AG04450 (cell line): ENCODE measurements around the gene SCAF4. TPM values are rescaled to one million over a fixed set of nuclear protein-coding genes. Genes with fewer than 3 reads are reported as not detected.
"Not testable (repeated sequence)": the region's sequence is repeated elsewhere in the genome, so short reads cannot be mapped to it uniquely, and the experiment has no call there.

ENCODE experiments used
- CTCF ChIA-PET: fragments of 300-600, 350-600 bp; formaldehyde crosslinking; extraction: SDS; loops from one replicate; lab custom pipeline; 2022; ENCODE audit warnings: antibody characterized with exemption, inconsistent platforms; lab: Charles Lee
- POLR2A ChIA-PET: fragments of 350-600 bp; formaldehyde crosslinking; extraction: SDS; loops from one replicate; lab custom pipeline; 2021; ENCODE audit warnings: antibody characterized with exemption, inconsistent platforms; lab: Yijun Ruan, JAX
- DNase-seq: peaks from one replicate; pipeline ENCODE4 v3.0.0-alpha.2; 2011; ENCODE audit warnings: low read depth, low spot score
- H3K27ac ChIP-seq: one replicate; pipeline ENCODE4 v1.5.1; 2012; ENCODE audit warnings: low read depth, low read length, control low read depth
- H3K27me3 ChIP-seq: one replicate; pipeline ENCODE4 v1.6.0; 2012; ENCODE audit warnings: low read length; ENCODE audit not compliant: control insufficient read depth, insufficient read depth
- H3K4me3 ChIP-seq: 2 replicates; pipeline ENCODE4 v1.5.1; 2011; ENCODE audit warnings: mild to moderate bottlenecking, low read depth, low read length, control low read depth
- H3K9me3 ChIP-seq: 2 replicates; pipeline ENCODE4 v1.5.1; 2012; ENCODE audit warnings: low read length; ENCODE audit not compliant: control insufficient read depth, insufficient read depth
- CTCF ChIP-seq: IDR thresholded peaks from 2 replicates; pipeline ENCODE4 v1.5.1; 2011; ENCODE audit warnings: low read depth, low read length, control low read depth, inconsistent platforms
- polyA plus RNA-seq: library from polyadenylated mRNA; depleted of rRNA; stranded (reverse); fragments of >200 nt; gene quantifications from 2 replicates; pipeline ENCODE4 v1.2.3, GENCODE V29; 2011

Gene SCAF4
- polyA plus RNA-seq, 1 experiment, result 6.3 TPM

- ChIA-PET POLR2A (no interaction called here), CTCF (no interaction called here)
- H3K9me3 ChIP-seq, result no peaks in the 10 kb centered on the region; the same call in 1 of the 2 replicates
- no peak for TF ChIP-seq CTCF
- H3K4me3 ChIP-seq, result no peak overlapping the region
- no peaks in the 10 kb centered on the region for H3K27me3 ChIP-seq
- H3K27ac ChIP-seq, result no peak overlapping the region
- no peak for DNase-seq
Observed at GRCh38 chr21:31644643-31645042, 87.3 kb downstream of the SCAF4 start.

- ChIA-PET POLR2A (no interaction called here), CTCF (no interaction called here)
- H3K27ac ChIP-seq, result no peak overlapping the region
- H3K9me3 ChIP-seq, result no peaks in the 10 kb centered on the region; the same call in 1 of the 2 replicates
- H3K27me3 ChIP-seq, result no peaks in the 10 kb centered on the region
- no peak for DNase-seq
- no peak overlapping the region for H3K4me3 ChIP-seq
- no peak for TF ChIP-seq CTCF
Observed at GRCh38 chr21:31641416-31641922, 90.4 kb downstream of the SCAF4 start.

GRCh38 chr21:31636874-31637273 lies 95.0 kb downstream of the SCAF4 start:
- ChIA-PET POLR2A (no interaction called here), CTCF (no interaction called here)
- no peak for DNase-seq
- no peak overlapping the region for H3K27ac ChIP-seq
- no peaks in the 10 kb centered on the region for H3K27me3 ChIP-seq
- no peaks in the 10 kb centered on the region for H3K9me3 ChIP-seq
- no peak for TF ChIP-seq CTCF
- no peak overlapping the region for H3K4me3 ChIP-seq

GRCh38 chr21:31634993-31635392 lies 96.9 kb downstream of the SCAF4 start:
- DNase-seq, result no peak
- H3K27ac ChIP-seq, result no peak overlapping the region
- H3K9me3 ChIP-seq, result no peaks in the 10 kb centered on the region
- ChIA-PET POLR2A (no interaction called here), CTCF (no interaction called here)
- H3K27me3 ChIP-seq, result no peaks in the 10 kb centered on the region
- no peak overlapping the region for H3K4me3 ChIP-seq
- TF ChIP-seq CTCF, result no peak

GRCh38 chr21:31631881-31632280 lies 100.0 kb downstream of the SCAF4 start:
- DNase-seq, H3K9me3 ChIP-seq, H3K4me3 ChIP-seq, H3K27me3 ChIP-seq, POLR2A ChIA-PET, H3K27ac ChIP-seq: not testable (repeated sequence)
- CTCF ChIA-PET, result interaction anchor here (1.0 kb wide), 1 partner anchor 28 kb away, joined by 3 read pairs; no protein-coding TSS in a partner anchor
